Measurements from ENCODE around the gene N4BP2L2. TPM values are rescaled to one million over a fixed set of nuclear protein-coding genes. Genes with fewer than 3 reads are reported as not detected.

The N4BP2L2 gene
- polyA plus RNA-seq, 1 donor (not counting 4 experiments of a cell fraction or from before 2014, with no cell fraction given), result 75.4 TPM

DNA sequence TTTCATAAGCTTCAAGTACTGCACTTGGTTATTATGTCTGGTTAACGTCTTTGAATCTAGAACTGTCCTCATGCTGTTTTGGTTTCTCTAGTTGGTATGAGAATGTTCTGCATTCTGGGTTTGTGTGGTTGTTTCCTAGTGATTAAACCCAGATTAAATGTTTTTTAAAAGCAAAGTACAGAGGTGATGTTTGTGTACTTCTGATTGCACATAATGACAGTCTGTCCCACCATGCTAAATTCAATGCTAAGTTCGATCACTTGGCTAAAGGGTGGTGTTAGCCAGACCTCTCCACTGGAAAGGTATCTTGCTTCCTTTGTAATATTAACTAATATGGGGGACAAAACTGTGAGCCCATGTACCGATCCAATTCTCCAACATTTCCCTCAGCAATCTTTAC, 125.3 kb downstream of the N4BP2L2 start:
- Histone ChIP-seq H3K27me3 (ENCODE audit: control insufficient read depth, extremely low read depth, insufficient read depth, low read length) (no peaks in the 10 kb centered on the region), H3K79me2 (ENCODE audit: control insufficient read depth, insufficient read depth, low read length) (no peaks in the 10 kb centered on the region), H4K20me1 (ENCODE audit: control insufficient read depth, extremely low read depth, insufficient read depth, low read length) (no peaks in the 10 kb centered on the region), H2AFZ (ENCODE audit: control insufficient read depth, low read length) (no peak overlapping the region), H3K36me3 (ENCODE audit: control insufficient read depth in 2 of 2, extremely low read depth in 1 of 2, insufficient read depth in 2 of 2, low read length in 2 of 2) (no peaks in the 10 kb centered on the region), H3K9me1 (ENCODE audit: control insufficient read depth, extremely low read depth, insufficient read depth, low read length) (no peaks in the 10 kb centered on the region), H3K9me3 (ENCODE audit: control insufficient read depth, low read depth, low read length) (no peaks in the 10 kb centered on the region), H3K27ac (ENCODE audit: control insufficient read depth, insufficient read depth, low read length) (no peak overlapping the region), H3K4me2 (ENCODE audit: control insufficient read depth, extremely low read depth, insufficient read depth, low read depth, low read length) (no peak overlapping the region), H3K4me1 (ENCODE audit: control insufficient read depth, extremely low read depth, insufficient read depth, low read length) (no peaks in the 10 kb centered on the region), H3K9ac (ENCODE audit: control insufficient read depth, extremely low read depth, insufficient read depth, low read length) (no peak overlapping the region), H3K4me3 (ENCODE audit: control insufficient read depth in 2 of 3, extremely low read depth in 1 of 3, insufficient read depth in 2 of 3, low read depth in 1 of 3, low read length in 3 of 3) (no peak overlapping the region)
- DNase-seq (ENCODE audit: low read depth, low spot score) (no peak), FAIRE-seq (no peak)
- dilution Hi-C loops (cut with MboI; ENCODE audit: extremely low pct_ligation_motif_present, low sequenced_read_pairs), result no loop called here
- TF ChIP-seq, protein P1, sequence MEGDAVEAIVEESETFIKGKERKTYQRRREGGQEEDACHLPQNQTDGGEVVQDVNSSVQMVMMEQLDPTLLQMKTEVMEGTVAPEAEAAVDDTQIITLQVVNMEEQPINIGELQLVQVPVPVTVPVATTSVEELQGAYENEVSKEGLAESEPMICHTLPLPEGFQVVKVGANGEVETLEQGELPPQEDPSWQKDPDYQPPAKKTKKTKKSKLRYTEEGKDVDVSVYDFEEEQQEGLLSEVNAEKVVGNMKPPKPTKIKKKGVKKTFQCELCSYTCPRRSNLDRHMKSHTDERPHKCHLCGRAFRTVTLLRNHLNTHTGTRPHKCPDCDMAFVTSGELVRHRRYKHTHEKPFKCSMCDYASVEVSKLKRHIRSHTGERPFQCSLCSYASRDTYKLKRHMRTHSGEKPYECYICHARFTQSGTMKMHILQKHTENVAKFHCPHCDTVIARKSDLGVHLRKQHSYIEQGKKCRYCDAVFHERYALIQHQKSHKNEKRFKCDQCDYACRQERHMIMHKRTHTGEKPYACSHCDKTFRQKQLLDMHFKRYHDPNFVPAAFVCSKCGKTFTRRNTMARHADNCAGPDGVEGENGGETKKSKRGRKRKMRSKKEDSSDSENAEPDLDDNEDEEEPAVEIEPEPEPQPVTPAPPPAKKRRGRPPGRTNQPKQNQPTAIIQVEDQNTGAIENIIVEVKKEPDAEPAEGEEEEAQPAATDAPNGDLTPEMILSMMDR (optimal IDR thresholded peaks at IDR 0.05 in 1 of 3, IDR thresholded peaks at IDR 0.05 in 1 of 3, conservative IDR thresholded peaks at IDR 0.05 in 1 of 3; ENCODE audit: extremely low read depth in 1 of 3, insufficient read depth in 2 of 3, low read length in 3 of 3), result no peak
- TF ChIP-seq EZH2 (IDR thresholded peaks at IDR 0.05; ENCODE audit: low read length), result no peak

DNA sequence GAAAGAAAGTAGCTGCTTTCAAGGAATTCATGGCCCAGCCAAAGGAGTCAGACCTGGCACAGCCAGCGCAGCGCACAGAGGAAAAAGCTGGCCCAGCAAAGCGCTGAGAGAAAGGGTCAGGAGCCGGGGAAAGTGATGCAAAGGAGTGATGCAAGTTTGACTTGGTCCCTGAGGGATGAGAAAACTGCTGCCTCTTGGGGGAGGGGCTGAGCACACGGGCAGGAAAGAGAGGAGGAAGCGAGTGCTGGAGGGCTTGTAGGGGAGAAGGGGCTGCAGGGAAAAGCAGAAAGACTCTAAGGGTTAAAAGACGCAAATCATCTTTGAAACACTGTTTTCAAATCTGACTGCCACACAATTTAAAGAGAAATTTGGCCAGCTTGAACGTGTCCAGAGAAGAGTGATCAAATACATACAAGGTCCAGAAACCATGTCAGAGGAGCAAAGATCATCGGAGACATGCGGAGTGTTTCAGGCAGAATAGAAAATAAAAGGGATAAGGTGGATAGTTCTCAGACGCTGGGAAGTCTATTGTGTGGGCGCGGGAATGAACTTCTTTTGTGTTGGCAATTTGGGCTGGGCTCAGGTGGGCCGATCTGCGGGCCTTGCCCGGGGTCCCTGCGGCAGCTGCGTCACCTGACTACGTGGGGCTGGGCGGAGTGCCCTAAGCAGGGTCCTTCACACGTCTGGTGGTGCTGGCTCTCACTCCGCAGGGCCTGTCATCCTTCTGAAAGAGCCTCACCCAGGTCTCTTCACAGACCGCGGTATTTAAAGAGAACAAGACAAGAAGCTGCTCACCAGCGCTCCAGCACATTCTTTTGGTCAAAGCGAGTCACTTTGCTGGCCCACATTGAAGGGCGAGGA, 128.8 kb downstream of the N4BP2L2 start:
- Histone ChIP-seq H3K4me3 (ENCODE audit: control insufficient read depth in 2 of 3, extremely low read depth in 1 of 3, insufficient read depth in 2 of 3, low read depth in 1 of 3, low read length in 3 of 3) (no peak overlapping the region), H3K9ac (ENCODE audit: control insufficient read depth, extremely low read depth, insufficient read depth, low read length) (no peak overlapping the region), H3K9me1 (ENCODE audit: control insufficient read depth, extremely low read depth, insufficient read depth, low read length) (no peaks in the 10 kb centered on the region), H3K4me2 (ENCODE audit: control insufficient read depth, extremely low read depth, insufficient read depth, low read depth, low read length) (no peak overlapping the region), H4K20me1 (ENCODE audit: control insufficient read depth, extremely low read depth, insufficient read depth, low read length) (no peaks in the 10 kb centered on the region), H3K36me3 (ENCODE audit: control insufficient read depth in 2 of 2, extremely low read depth in 1 of 2, insufficient read depth in 2 of 2, low read length in 2 of 2) (no peaks in the 10 kb centered on the region), H3K4me1 (ENCODE audit: control insufficient read depth, extremely low read depth, insufficient read depth, low read length) (no peaks in the 10 kb centered on the region), H3K9me3 (ENCODE audit: control insufficient read depth, low read depth, low read length) (no peaks in the 10 kb centered on the region), H3K27me3 (ENCODE audit: control insufficient read depth, extremely low read depth, insufficient read depth, low read length) (no peaks in the 10 kb centered on the region), H3K27ac (ENCODE audit: control insufficient read depth, insufficient read depth, low read length) (no peak overlapping the region), H2AFZ (ENCODE audit: control insufficient read depth, low read length) (no peak overlapping the region), H3K79me2 (ENCODE audit: control insufficient read depth, insufficient read depth, low read length) (no peaks in the 10 kb centered on the region)
- dilution Hi-C loops (cut with MboI; ENCODE audit: extremely low pct_ligation_motif_present, low sequenced_read_pairs), result no loop called here
- no peak for TF ChIP-seq EZH2 (IDR thresholded peaks at IDR 0.05; ENCODE audit: low read length)
- TF ChIP-seq, protein P1 (optimal IDR thresholded peaks at IDR 0.05 in 1 of 3, IDR thresholded peaks at IDR 0.05 in 1 of 3, conservative IDR thresholded peaks at IDR 0.05 in 1 of 3; ENCODE audit: extremely low read depth in 1 of 3, insufficient read depth in 2 of 3, low read length in 3 of 3), result no peak
- no peak for FAIRE-seq
- no peak for DNase-seq (ENCODE audit: low read depth, low spot score)

All from keratinocyte (primary cell).